Measurements from ENCODE around the gene CCNG1. TPM values are rescaled to one million over a fixed set of nuclear protein-coding genes. Genes with fewer than 3 reads are reported as not detected.
A peak's percentile ranks its signal among the peaks of the same experiment; 100 is the strongest.

The CCNG1 gene
- total and polyA plus RNA-seq, 9 of the 15 experiments (the other 6 are each of a cell fraction or from before 2014, with no cell fraction given): 121 to 293 (median 245) TPM

- TF ChIP-seq KLF13 (tag; IDR thresholded peaks at IDR 0.05; ENCODE audit: borderline replicate concordance, low read depth): no peak
- 0 out of 2 replicates have a peak, but pooled peaks have one; percentile 23 for TF ChIP-seq ZNF12 (CRISPR knock-in tag; IDR thresholded peaks at IDR 0.05)
- TF ChIP-seq MTA2 (IDR thresholded peaks at IDR 0.05; ENCODE audit: low read depth): no peak; the same call in 1 of the 2 replicates
- TF ChIP-seq CTCFL (IDR thresholded peaks at IDR 0.05; ENCODE audit: borderline replicate concordance, insufficient read depth, low read depth, low read length, poor library complexity, severe bottlenecking): no peak
- peak; percentile 87 for TF ChIP-seq ZC3H4 (CRISPR knock-in tag; IDR thresholded peaks at IDR 0.05; ENCODE audit: borderline replicate concordance)
- 0 out of 2 replicates have a peak, but pooled peaks have one; percentile 16 for TF ChIP-seq ARID1B (IDR thresholded peaks at IDR 0.05)
- TF ChIP-seq MNT (conservative IDR thresholded peaks at IDR 0.05): peak; percentile 85 to 88
- peak in 1 of 2 experiments; percentile 82; a peak in 2 of 4 replicates for TF ChIP-seq HDAC1 (IDR thresholded peaks at IDR 0.05)
- 0 out of 2 replicates have a peak, but pooled peaks have one; percentile 57 for TF ChIP-seq KLF1 (tag; IDR thresholded peaks at IDR 0.05)
- TF ChIP-seq ZNF408 (CRISPR knock-in tag; IDR thresholded peaks at IDR 0.05; ENCODE audit: low read depth): no peak
- TF ChIP-seq STAT5B (CRISPR knock-in tag; IDR thresholded peaks at IDR 0.05): no peak
- TF ChIP-seq BRD4 (IDR thresholded peaks at IDR 0.05): peak; percentile 15; the same call in 1 of the 2 replicates
- no peak for TF ChIP-seq ZNF668 (CRISPR knock-in tag; IDR thresholded peaks at IDR 0.05)
- no peak for TF ChIP-seq NBN (IDR thresholded peaks at IDR 0.05; ENCODE audit: low read depth)
Measured at GRCh38 chr5:163459819-163460561, 22.6 kb downstream of the CCNG1 start, which contains the start of gene NUDCD2 (continued).
